GM12892 (cell line): ENCODE measurements around the gene HSH2D.
A peak's percentile ranks its signal among the peaks of the same experiment; 100 is the strongest.
"Not testable (repeated sequence)": the region's sequence is repeated elsewhere in the genome, so short reads cannot be mapped to it uniquely, and the experiment has no call there.

Experiments used
- DNase-seq: peaks from one replicate; pipeline ENCODE4 v3.0.0; 2011; ENCODE audit not compliant: insufficient read length
- FAIRE-seq: peaks from 2 replicates; lab custom pipeline; 2011; peaks lifted over from hg19 to GRCh38; lab: Jason Lieb, UNC
- POLR2A ChIP-seq: IDR thresholded peaks from 2 replicates; pipeline ENCODE4 v1.6.1; 2011; ENCODE audit warnings: low read depth, low read length, control low read depth
- POLR2AphosphoS5 ChIP-seq: IDR thresholded peaks from 2 replicates; pipeline ENCODE4 v1.6.1; 2011; ENCODE audit warnings: low read depth, low read length, control low read depth
- TAF1 ChIP-seq: IDR thresholded peaks from 2 replicates; pipeline ENCODE4 v1.6.1; 2011; ENCODE audit warnings: low read depth, mild to moderate bottlenecking, control low read depth, low read length, borderline replicate concordance

Gene HSH2D

GRCh38 chr19:16111909-16112752 is 31.4 kb upstream of the HSH2D start:
- no peak for DNase-seq
- no peak; the same call in none of the 2 replicates for TF ChIP-seq POLR2AphosphoS5
- peak; percentile 81 for TF ChIP-seq POLR2A
- TF ChIP-seq TAF1: peak; percentile 85
- FAIRE-seq: no peak

- TF ChIP-seq POLR2A (no peak), POLR2AphosphoS5 (no peak), TAF1 (no peak)
- DNase-seq: no peak
- no peak for FAIRE-seq
Measured at GRCh38 chr19:16112778-16113177, 30.7 kb upstream of the HSH2D start.

DNA sequence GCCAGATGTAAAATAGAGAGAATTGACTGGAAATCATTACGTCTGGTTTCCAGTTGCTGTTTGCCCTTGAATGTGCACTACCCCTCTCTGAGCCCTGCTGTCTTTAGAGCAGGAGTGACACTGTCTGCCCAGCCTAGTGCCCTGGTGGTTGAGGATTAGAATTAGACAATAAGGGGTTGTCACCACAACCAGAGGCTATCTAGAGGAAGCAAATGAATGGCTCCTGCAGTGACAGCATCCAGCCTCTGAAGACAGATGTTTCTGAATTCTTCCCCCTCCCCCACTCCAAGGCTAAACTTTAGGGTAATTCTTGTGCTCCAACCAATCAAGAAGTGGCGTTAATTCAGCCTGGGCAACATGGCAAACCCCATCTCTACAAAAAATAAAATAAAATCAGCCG is 29.8 kb upstream of the HSH2D start:
- FAIRE-seq: no peak
- no peak for DNase-seq
- TF ChIP-seq TAF1 (no peak), POLR2A (no peak), POLR2AphosphoS5 (no peak)

GRCh38 chr19:16115301-16116039 is 28.0 kb upstream of the HSH2D start:
- no peak for FAIRE-seq

GRCh38 chr19:16116067-16116466 is 27.4 kb upstream of the HSH2D start:
- DNase-seq: no peak
- no peak for FAIRE-seq
- TF ChIP-seq POLR2A (no peak), POLR2AphosphoS5 (no peak), TAF1 (no peak)

More at GRCh38 chr19:16115301-16116039, 28.0 kb upstream of the HSH2D start:
- DNase-seq: no peak
- no peak for TF ChIP-seq TAF1
- TF ChIP-seq POLR2A: no peak
- no peak for TF ChIP-seq POLR2AphosphoS5

GRCh38 chr19:16117594-16118033 is 25.9 kb upstream of the HSH2D start:
- no peak for DNase-seq
- no peak for TF ChIP-seq TAF1
- peak; percentile 67; the same call in 1 of the 2 replicates for TF ChIP-seq POLR2A
- TF ChIP-seq POLR2AphosphoS5: peak; percentile 53; the same call in 1 of the 2 replicates

DNA sequence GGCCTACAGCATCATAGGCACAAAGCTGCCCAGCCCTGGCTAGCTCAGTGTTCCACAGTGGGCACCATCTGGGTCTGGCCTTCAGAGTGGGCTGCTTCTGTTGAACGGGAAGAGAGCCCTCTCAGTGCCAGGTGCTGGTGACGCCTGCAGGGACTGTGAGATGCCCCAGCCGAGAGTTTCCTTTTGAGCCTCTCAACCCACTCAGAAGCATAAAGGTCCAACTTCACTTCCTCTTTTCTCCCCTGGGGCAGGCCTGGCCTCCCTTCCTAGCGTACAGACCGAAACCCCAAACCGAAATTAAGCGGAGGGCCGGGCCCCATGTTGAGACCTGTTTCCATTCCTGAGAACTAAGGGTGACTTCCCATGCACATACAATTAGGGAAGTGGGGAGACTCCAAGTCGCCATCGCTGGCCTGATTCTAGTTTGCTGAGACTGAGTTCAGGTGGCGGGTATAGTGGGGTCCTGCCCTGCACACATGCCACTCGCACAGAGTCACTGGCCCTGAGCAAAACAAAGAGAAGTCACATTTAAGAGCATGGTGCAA is 24.9 kb upstream of the HSH2D start:
- FAIRE-seq (peak; percentile 97), DNase-seq (peak; percentile 83)
- TF ChIP-seq POLR2A: peak; percentile 67
- 0 out of 2 replicates have a peak, but pooled peaks have one; percentile 32 for TF ChIP-seq TAF1
- peak; percentile 42 for TF ChIP-seq POLR2AphosphoS5

More at GRCh38 chr19:16117594-16118033, 25.9 kb upstream of the HSH2D start:
- FAIRE-seq: peak; percentile 71

DNA sequence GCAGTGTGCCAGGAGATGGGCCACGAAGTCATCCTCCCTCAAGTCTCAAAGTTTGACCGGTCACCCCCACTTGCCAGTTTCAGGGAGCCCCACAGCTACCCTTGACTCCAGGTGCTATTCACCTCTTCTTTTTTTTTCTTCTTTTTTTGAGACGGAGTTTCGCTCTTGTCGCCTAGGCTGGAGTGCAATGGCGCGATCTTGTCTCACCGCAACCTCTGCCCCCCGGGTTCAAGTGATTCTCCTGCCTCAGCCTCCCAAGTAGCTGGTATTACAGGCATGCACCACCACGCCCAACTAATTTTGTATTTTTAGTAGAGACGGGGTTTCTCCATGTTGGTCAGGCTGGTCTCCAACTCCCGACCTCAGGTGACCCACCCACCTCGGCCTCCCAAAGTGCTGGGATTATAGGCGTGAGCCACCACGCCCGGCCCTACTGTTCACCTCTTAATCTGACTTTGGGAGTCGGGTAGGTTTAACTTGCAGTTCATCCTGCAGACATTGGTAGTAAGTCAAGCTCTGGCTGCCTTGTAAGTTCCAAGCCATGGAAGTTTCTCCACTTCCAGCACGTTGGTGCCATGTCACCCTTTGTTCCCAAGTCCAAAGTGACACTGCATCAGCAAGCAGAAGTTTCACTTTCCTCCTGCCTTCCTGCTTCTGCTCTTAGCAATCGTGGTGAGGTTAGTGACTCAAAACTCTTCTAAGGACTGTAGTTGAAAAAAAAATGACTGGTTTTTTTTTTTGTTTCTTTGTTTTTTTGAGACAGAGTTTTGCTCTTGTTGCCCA is 24.2 kb upstream of the HSH2D start:
- peak; percentile 62 for FAIRE-seq
- not testable (repeated sequence) for DNase-seq

DNA sequence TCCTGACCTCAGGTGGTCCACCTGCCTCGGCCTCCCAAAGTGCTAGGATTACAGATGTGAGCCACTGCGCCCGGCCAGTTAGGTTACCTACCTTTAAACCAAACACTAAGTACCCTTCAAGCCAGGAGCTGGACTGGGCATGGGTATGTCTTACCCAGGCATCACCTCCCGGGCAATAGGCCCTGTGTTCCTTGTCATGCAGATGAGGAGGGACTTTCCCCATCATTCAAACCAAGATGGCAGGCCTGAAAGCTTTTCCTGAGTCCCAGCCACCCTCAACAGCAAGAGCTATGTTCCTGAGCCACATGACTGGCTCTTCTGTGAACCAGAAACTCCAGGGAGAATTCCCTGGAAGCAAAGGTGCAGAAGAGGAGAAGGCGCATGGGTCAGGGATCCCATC is 22.3 kb upstream of the HSH2D start:
- TF ChIP-seq POLR2AphosphoS5 (no peak), POLR2A (no peak), TAF1 (no peak)
- no peak for FAIRE-seq
- no peak for DNase-seq

DNA sequence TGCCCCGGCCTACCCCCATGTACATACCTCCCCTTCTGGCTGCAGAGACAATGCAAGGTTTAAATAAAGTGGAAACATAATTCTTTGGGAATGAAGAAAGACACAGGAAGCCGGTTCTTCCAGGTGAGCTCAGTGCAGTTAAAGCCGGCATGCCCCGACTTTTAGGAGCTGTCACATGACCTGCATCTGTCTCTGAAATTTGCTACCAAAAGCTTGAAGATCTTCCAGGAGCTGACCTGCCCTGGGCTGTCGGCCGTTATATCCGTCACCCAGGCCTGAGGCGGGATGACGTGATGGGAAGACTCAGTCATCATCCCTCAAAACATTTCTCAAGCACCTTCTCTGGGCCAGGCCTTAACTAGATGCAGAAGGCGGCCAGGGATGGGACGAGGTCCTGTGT is 21.5 kb upstream of the HSH2D start:
- DNase-seq: no peak
- FAIRE-seq: no peak
- TF ChIP-seq POLR2A: no peak

- FAIRE-seq (no peak), DNase-seq (no peak)
- TF ChIP-seq TAF1 (no peak), POLR2A (no peak), POLR2AphosphoS5 (no peak)
Measured at GRCh38 chr19:16124953-16125352, 18.5 kb upstream of the HSH2D start.
